A673 (cell line): Measurements from ENCODE around the gene GPR150. TPM values are rescaled to one million over a fixed set of nuclear protein-coding genes. Genes with fewer than 3 reads are reported as not detected.

ENCODE experiments used
- BruUV-seq: library from RNA; stranded (reverse); fragments of 400-500 nt; replicated peaks from 2 replicates; lab custom pipeline; 2021; lab: Mats Ljungman, UMichigan
- CTCF ChIA-PET: fragments of 300-600 bp; sonication (Branson Sonifier 250); formaldehyde crosslinking; loops from one replicate; lab custom pipeline; 2022; ENCODE audit warnings: antibody characterized with exemption; lab: Charles Lee
- POLR2A ChIA-PET: fragments of 300-600 bp; sonication (Branson Sonifier 250); formaldehyde crosslinking; loops from one replicate; lab custom pipeline; 2022; ENCODE audit warnings: antibody characterized with exemption; ENCODE audit not compliant: low non-redundant PET; lab: Charles Lee
- DNase-seq: peaks from one replicate; pipeline ENCODE4 v3.0.0-alpha.2; 2015; ENCODE audit warnings: low spot score
- H3K27ac ChIP-seq: fragments of 200-600 bp; sonication (generic); 2 replicates; pipeline ENCODE4 v1.5.1; 2016; ENCODE audit warnings: mixed run types, low read depth, mild to moderate bottlenecking, mixed read lengths, antibody characterized with exemption, low read length; ENCODE audit not compliant: poor library complexity, severe bottlenecking
- H3K27me3 ChIP-seq: fragments of 200-600 bp; sonication (generic); replicated peaks from 2 replicates; pipeline ENCODE4 v1.6.1; 2017; ENCODE audit warnings: mixed run types, low read depth, mild to moderate bottlenecking, mixed read lengths, antibody characterized with exemption, low read length; ENCODE audit not compliant: insufficient read depth, poor library complexity
- H3K36me3 ChIP-seq: fragments of 200-600 bp; sonication (generic); 2 replicates; pipeline ENCODE4 v1.6.1; 2016; ENCODE audit warnings: mixed run types, mild to moderate bottlenecking, mixed read lengths, antibody characterized with exemption, low read length; ENCODE audit not compliant: insufficient read depth, poor library complexity, severe bottlenecking
- H3K4me1 ChIP-seq: fragments of 200-600 bp; sonication (generic); 2 replicates; pipeline ENCODE4 v1.6.1; 2017; ENCODE audit warnings: mixed run types, mild to moderate bottlenecking, mixed read lengths, antibody characterized with exemption, low read length; ENCODE audit not compliant: insufficient read depth, poor library complexity, severe bottlenecking
- H3K4me3 ChIP-seq: fragments of 200-600 bp; sonication (generic); 2 replicates; pipeline ENCODE4 v1.5.1; 2016; ENCODE audit warnings: low read depth, mixed run types, mild to moderate bottlenecking, mixed read lengths, low read length; ENCODE audit not compliant: poor library complexity, severe bottlenecking
- H3K9me3 ChIP-seq: fragments of 200-600 bp; sonication (generic); 2 replicates; pipeline ENCODE4 v1.6.1; 2016; ENCODE audit warnings: mixed run types, low read depth, mild to moderate bottlenecking, mixed read lengths, antibody characterized with exemption, low read length; ENCODE audit not compliant: poor library complexity, severe bottlenecking
- EZH2 ChIP-seq: fragments of 200-600 bp; sonication (generic); IDR thresholded peaks from 2 replicates; pipeline ENCODE4 v1.6.1; 2017; ENCODE audit warnings: borderline replicate concordance, low read depth, mild to moderate bottlenecking, mixed read lengths, antibody characterized with exemption, low read length; ENCODE audit not compliant: poor library complexity, severe bottlenecking
- intact Hi-C: fragments of 100-400 bp; cut with micrococcal nuclease; formaldehyde crosslinking; loops from one replicate; pipeline ENCODE4 v1.10.0; 2022; ENCODE audit not compliant: unreplicated experiment
- total RNA-seq: library from RNA; stranded (reverse); gene quantifications from 2 replicates; pipeline ENCODE4 v1.2.3, GENCODE V29; 2021
- TF ChIP-seq, protein P1 (sequence below): fragments of 300-800, 200-600 bp; sonication (generic); conservative IDR thresholded peaks from 2 replicates; pipeline ENCODE4 v1.5.1; 2017; ENCODE audit warnings: low read depth, mild to moderate bottlenecking, antibody characterized with exemption, low read length, moderate library complexity, mixed read lengths

GPR150 gene
- total RNA-seq, 1 experiment from 2014 or later = 0.13 TPM

DNA sequence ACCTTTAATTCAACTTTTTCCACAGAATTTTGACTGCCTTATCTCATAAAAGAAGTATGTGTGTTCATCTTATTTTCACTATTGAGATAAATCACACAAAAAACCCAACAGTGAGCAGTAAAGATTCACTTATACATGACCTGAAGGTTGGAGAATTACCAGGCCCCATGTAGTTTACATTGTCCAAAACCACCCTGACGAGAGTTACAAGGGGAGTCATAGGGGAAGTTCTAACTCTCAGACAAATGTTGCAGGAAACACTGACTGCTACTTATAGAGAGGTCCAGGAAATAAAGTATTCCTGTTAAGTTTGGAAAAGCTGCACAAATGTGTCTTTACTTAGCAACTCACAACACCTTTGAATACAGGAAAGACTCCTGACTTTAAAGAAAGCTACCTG, 48.8 kb downstream of the GPR150 start:
- H3K9me3 ChIP-seq = no peaks in the 10 kb centered on the region
- H3K27me3 ChIP-seq = no peaks in the 10 kb centered on the region
- no peaks in the 10 kb centered on the region for H3K4me1 ChIP-seq
- H3K27ac ChIP-seq = no peak overlapping the region
- BruUV-seq = no TSS peak
- TF ChIP-seq EZH2 = no peak
- TF ChIP-seq, protein P1, sequence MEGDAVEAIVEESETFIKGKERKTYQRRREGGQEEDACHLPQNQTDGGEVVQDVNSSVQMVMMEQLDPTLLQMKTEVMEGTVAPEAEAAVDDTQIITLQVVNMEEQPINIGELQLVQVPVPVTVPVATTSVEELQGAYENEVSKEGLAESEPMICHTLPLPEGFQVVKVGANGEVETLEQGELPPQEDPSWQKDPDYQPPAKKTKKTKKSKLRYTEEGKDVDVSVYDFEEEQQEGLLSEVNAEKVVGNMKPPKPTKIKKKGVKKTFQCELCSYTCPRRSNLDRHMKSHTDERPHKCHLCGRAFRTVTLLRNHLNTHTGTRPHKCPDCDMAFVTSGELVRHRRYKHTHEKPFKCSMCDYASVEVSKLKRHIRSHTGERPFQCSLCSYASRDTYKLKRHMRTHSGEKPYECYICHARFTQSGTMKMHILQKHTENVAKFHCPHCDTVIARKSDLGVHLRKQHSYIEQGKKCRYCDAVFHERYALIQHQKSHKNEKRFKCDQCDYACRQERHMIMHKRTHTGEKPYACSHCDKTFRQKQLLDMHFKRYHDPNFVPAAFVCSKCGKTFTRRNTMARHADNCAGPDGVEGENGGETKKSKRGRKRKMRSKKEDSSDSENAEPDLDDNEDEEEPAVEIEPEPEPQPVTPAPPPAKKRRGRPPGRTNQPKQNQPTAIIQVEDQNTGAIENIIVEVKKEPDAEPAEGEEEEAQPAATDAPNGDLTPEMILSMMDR = no peak
- H3K36me3 ChIP-seq = no peaks in the 10 kb centered on the region
- CTCF ChIA-PET = no interaction called here
- intact Hi-C loops = no loop called here
- H3K4me3 ChIP-seq = no peak overlapping the region
- POLR2A ChIA-PET = no interaction called here
- DNase-seq = no peak

GRCh38 chr5:95669540-95669939, 49.7 kb downstream of the GPR150 start:
- ChIA-PET CTCF (no interaction called here), POLR2A (no interaction called here)
- BruUV-seq = no TSS peak

DNA sequence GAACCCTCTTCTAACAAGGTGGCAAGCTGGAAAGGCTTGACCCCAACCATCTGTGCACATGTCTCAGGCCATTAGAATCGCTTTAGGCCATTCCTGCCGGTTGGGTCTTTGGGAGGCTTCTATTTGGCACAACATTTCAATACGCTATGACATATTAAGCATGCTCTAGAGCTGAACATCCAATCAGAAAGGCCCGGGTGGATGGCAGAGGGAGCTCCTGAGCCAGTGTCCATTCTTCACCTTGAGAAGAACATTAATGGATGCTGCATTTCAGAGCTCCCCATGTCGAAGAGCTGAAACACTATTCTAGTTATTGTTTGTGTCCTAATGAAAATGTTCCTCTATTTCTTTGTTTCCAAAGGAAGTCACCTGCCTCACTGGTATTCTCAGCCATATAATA, 50.1 kb downstream of the GPR150 start:
- DNase-seq = no peak
- no peak for TF ChIP-seq EZH2
- Histone ChIP-seq H3K27me3 (no peaks in the 10 kb centered on the region), H3K27ac (no peak overlapping the region), H3K4me1 (no peaks in the 10 kb centered on the region), H3K36me3 (no peaks in the 10 kb centered on the region), H3K9me3 (no peaks in the 10 kb centered on the region), H3K4me3 (no peak overlapping the region)
- BruUV-seq = no TSS peak
- ChIA-PET POLR2A (no interaction called here), CTCF (no interaction called here)
- intact Hi-C loops = no loop called here

More at GRCh38 chr5:95669540-95669939, 49.7 kb downstream of the GPR150 start:
- DNase-seq = no peak
- Histone ChIP-seq H3K4me1 (no peaks in the 10 kb centered on the region), H3K4me3 (no peak overlapping the region), H3K36me3 (no peaks in the 10 kb centered on the region), H3K9me3 (no peaks in the 10 kb centered on the region), H3K27ac (no peak overlapping the region), H3K27me3 (no peaks in the 10 kb centered on the region)
- TF ChIP-seq, protein P1 = no peak
- no peak for TF ChIP-seq EZH2
- intact Hi-C loops = no loop called here

DNA sequence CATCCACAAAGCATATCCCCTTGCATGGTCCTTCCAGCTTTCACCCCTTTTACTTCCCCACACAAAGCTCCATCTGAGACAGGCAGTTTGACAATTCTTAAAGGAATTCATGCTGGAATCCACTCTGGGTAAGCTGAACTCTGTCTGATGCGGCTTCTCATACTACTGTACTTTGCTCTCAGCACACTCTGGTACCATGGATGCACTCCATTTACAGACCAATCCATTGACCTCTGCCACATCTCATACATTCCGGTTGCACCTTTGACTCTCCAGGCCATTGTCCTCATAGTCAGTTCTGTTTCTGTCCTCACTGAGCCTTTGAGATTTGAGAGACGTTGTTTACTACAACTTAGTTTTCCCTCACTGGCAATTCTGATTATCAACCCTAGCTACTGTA, 50.7 kb downstream of the GPR150 start:
- DNase-seq = no peak
- CTCF ChIA-PET = no interaction called here

More for the DNA sequence above, 50.7 kb downstream of the GPR150 start:
- intact Hi-C loops = no loop called here
- TF ChIP-seq, protein P1 = no peak
- no peaks in the 10 kb centered on the region for H3K27me3 ChIP-seq
- no peak overlapping the region for H3K27ac ChIP-seq
- POLR2A ChIA-PET = no interaction called here
- no peaks in the 10 kb centered on the region for H3K36me3 ChIP-seq
- no peak overlapping the region for H3K4me3 ChIP-seq
- no peaks in the 10 kb centered on the region for H3K4me1 ChIP-seq
- no peaks in the 10 kb centered on the region for H3K9me3 ChIP-seq
- no TSS peak for BruUV-seq
